GM19438 (cell line): ENCODE measurements around the gene RPL27.
"Not testable (repeated sequence)": the region's sequence is repeated elsewhere in the genome, so short reads cannot be mapped to it uniquely, and the experiment has no call there.

Experiments used
- ATAC-seq: cut with Tn5 transposase; IDR thresholded peaks from one replicate; pipeline ENCODE4 v1.9.1; 2021; ENCODE audit warnings: low read depth; ENCODE audit not compliant: unreplicated experiment

The RPL27 gene

DNA sequence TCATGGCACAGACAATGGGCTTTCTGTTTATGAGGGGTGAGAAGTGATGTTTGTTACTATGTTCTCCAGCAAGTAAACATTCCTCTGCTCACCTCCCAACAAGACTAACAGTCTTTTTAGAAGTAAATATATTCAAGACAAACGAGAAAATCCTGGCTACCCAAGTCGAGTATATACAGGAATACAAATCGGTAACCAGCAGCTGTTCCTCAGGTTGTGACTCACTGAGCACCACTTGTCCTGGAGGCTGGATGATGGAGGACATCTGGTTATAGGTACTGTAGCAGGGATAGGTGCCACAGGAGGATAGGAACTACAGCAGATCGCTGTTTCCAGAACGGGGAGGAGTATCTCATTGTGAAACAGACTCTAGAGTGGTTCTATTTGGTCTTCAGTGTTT is 5.3 kb upstream of the RPL27 start:
- ATAC-seq, result no peak

DNA sequence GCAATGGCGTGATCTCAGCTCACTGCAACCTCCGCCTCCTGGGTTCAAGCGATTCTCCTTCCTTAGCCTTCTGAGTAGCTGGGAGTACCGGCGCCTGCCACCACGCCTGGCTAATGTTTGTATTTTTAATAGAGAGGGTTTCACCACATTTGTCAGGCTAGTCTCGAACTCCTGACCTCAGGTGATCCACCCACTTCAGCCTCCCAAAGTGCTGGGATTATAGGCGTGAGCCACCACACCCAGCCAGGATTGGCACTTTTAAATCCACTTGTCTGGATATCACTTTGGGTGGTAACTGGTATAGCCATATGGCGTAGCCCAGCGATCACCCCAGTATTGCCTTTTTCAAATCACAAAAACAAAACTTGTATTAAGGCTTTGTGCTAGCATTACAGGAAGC is 4.3 kb upstream of the RPL27 start:
- ATAC-seq, result not testable (repeated sequence)

DNA sequence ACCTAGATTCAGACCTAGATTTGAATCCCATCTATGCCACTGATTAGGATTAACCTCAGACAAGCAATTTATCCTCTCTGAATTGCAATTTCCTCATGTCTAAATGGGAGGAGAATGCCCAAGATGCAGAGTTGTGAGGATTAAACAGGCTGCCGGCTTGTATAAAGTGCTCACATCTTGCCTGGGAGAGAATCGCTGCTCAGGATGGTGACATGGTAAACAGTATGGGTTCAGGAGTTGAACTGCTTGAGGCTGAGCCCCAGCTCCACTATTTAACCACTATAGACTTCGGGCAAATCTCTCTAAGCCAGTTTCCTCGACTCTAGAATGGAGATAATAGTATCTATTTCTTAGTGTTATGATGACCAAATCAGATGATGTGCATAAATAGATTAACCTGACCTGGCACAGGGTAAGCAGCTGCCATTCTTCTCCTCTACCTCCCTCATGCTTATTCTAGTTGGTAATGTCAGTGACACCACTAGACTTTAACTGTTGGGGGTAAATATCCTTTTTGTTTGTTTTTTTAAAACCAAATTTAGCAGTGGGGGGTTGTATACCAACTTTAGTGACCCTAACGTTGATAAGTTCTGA is 732 bp upstream of the RPL27 start:
- no peak for ATAC-seq

DNA sequence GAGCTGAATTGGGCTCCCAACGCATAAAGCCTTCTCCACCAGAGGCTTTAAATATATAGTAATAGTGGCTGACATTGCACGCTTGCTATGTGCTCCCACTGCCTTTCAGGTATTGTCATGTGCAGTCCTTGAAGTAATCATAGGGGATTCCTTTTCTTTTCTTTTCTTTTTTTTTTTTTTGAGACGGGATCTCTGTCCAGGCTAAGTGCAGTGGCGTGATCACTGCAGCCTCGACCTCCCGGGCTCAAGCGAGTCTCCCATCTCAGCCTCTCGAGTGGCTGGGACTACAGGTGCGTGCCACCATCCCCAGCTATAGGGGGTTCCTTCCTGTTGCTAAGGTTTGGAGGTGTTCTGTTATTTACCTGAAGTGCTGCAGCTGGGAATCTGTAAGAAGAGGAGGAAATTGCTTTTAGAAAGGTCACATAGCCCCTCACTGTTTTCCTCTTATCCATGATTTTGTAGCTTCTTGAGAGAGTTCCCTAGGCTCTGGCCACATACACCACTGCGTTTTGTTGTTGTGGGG is 845 bp downstream of the RPL27 start:
- ATAC-seq, result no peak

DNA sequence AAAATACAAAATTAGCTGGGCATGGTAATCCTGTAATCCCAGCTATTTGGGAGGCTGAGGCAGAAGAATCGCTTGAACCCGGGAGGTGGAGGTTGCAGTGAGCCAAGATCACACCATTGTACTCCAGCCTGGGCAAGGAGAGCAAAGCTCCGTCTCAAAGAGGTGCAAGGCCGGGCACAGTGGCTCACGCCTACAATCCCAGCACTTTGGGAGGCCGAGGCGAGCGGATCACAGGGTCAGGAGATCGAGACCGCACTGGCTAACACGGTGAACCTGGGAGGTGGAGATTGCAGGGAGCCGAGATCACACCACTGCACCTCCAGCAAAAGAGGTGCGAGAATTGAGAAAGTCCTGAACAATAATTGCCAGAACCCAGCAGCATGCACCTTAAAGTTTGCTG is 2.7 kb downstream of the RPL27 start:
- ATAC-seq, result not testable (repeated sequence)

DNA sequence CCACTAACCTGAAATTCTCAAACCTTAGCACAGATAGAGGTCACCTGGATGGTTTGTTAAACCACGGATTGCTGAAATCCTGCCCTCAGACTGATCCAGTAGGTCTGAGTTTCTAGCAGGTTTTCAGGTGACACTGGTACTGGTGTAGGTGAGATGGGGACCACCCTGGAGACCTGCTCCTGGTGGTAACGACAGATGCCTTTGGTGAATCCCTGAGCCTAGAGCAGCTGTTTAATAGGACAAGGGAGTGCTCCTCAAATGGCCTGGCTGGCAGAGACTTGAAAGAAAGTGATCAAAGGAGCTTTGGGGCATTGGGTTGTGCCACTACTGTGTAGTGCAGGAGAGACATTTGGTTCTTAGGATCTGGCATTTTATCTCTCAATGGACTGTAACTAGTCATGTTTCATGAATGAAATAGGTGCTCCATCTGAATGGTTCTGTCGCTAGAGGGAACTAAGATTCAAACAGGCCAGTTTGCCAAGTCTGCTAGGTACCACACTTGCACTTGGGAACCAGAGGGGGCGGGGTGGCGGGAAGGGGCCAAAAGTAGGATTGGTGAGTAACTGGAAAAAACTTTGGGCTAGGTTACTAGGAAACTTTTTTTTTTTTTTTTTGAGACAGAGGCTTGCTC is 5.4 kb downstream of the RPL27 start:
- ATAC-seq, result no peak

DNA sequence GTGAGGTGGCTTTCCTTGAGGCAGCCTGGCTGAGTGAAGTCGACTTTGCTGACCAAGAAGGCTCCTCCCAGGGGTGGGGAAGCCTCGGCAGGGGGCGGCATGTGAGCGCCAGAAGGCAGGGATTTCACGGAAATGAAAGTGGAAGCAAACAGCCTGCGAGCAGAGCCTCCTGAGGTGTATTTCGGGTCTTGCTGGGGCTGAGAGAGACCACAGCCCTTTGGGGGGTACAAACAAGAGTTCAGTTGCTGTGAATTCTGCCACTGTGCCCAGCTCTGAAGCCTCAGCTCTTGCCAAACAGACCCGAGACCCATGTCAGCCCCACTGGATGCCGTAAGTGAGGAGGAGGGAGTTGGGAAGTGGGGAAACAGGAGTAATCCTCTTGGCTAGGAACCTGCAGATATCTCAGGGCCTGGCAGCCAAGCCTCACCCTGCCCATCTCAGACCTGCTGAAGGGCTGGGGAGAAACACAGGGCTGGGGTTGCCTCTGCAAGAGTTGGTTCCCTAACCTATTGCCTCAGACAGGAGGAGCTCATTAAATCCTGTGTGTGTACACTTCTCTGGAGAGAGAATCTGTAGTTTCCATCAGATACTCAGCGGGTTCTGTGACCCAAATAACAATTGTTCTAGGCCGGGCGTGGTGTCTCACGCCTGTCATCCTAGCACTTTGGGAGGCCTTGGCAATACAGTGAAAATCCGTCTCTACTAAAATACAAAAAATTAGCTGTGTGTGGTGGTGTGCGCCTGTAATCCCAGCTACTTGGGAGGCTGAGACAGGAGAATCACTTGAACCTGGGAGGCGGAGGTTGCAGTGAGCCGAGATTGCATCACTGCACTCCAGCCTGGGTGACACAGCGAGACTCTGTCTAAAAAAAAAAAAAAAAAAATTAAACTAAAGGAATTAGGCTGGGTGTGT is 8.7 kb downstream of the RPL27 start, which contains the start of gene IFI35:
TSS of gene IFI35 (plus strand) at position 146 of the 913 bp plus-strand sequence. CDS start at position 310, 164 bp downstream.
- peak; percentile 65 for ATAC-seq

DNA sequence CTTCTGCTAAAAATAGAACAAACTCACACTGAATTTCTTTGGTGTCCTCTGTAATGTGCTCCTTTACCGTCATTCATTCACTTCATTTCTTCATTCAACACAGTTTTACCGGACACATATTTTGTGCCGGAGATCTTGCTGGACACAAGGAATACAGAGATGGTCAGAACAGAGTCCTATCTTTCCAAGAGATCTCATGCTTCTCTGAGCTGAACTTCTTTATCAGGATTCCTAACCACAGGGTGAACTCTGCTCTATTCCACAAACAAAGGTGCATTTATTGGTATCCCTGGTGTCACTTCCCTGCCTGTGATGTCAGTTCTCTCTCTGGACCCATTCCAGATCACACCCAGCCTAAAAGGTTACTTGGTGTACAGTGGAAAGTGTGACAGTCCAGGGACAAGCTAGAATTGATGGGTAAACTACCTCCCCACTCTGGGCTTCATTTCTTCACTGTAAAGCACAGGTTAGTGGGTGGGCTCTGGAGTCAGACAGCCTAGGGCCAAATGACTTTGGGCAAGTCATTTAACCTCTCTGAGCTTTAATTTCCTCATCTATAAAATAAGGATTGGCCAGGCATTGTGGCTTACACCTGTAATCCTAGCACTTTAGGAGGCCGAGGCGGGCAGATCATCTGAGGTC is 12.6 kb downstream of the RPL27 start:
- ATAC-seq, result no peak

DNA sequence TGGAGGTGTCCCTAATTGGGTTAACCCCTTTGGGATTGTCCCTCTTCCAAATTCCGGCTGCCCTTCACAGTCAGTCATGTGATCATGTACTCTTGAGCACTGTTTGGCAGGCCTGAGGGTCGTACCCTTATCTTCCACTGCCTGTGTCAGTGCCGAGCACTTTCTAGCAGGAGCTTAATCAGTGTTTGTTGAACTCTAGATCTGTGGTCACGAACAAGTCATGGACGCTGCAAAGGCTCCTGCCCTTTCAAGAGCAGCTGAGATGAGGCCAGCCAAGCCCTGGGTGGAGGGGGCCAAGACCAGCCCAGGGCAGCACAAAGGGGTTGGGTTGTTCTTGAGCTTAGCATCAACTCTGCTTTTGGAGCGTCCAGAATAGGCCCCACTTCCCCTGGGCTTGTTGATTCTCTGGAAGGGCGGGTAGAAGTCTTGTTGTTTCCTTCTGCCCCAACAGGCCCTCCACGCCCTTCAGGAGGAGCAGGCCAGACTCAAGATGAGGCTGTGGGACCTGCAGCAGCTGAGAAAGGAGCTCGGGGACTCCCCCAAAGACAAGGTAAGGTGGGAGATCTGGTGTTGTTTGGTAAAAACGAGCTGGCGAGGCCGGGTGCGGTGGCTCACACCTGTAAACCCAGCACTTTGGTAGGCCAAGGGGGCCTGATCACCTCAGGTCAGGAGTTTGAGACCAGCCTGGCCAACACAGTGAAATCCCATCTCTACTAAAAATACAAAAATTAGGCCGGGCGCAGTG is 13.7 kb downstream of the RPL27 start:
- ATAC-seq, result no peak

DNA sequence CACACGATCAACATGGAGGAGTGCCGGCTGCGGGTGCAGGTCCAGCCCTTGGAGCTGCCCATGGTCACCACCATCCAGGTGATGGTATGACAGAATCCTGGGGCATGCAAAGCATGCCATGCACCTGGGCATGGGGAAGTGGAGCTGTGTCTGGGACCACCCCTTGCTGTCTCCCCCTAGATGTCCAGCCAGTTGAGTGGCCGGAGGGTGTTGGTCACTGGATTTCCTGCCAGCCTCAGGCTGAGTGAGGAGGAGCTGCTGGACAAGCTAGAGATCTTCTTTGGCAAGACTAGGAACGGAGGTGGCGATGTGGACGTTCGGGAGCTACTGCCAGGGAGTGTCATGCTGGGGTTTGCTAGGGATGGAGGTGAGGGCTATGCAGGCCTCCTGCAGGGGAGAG is 15.1 kb downstream of the RPL27 start:
- ATAC-seq, result no peak

DNA sequence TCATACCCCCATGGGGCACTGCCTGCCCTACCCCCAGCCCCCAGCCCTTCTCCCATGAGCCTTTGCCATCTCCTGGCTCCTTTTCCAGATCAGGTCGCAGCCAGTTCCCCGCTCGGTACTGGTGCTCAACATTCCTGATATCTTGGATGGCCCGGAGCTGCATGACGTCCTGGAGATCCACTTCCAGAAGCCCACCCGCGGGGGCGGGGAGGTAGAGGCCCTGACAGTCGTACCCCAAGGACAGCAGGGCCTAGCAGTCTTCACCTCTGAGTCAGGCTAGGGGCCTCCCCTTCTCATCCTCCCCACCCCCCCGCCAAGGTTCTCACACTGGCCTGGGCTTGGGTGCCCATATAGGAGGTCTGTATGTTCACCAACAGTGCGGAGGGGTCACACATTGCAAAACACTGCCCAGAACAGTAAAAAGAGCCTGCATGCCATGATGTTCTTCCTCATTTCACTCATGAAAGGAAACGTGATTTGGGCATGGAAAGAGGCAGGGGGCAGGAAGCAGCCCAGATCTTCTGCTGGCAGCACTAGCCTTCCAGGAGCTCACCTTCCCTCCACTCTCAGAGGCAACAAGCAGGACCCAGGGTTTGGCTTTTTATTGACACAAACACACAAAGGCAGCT is 15.9 kb downstream of the RPL27 start:
- no peak for ATAC-seq

DNA sequence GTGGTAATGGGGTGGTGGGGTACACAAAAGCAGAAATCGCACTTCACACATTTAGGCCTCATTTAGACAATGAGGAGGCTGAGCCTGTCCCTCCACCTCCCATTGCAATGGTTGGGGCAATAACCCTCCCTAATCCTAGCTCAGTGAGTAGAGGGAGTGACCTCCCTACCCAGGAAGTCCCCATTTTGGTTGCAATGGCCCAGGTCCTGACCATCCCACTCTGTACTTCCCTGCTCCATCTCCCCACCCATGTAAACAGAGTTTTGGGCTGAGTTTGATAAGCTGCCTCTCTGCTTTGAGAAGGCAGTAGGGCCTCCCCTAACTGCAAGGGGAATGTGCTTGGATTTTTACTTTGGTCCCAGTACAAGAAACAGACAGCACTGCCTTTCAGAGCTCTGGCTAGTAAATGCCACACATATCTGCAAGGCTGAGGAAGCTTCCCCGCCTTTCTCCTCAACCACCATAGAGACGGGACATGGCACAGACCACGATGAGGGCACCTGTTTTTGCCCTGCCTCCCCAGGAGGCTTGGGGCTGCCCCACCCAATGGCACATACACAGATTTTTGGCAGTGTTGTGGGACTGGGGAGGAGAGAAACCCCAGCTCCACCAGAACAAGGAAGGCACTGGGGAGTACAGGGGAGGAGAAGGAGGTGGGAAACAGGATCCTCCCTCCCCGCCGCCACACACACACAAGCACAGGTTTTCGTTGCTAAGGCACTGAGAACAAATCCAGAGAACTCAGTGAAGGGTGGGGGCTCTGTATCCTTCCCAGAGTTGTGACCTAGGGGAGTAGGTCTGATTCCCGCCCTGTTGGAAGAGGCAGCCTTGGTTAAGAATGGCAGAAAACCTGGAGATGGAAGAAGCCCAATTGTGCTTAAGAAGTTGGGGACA is 16.7 kb downstream of the RPL27 start:
- no peak for ATAC-seq

DNA sequence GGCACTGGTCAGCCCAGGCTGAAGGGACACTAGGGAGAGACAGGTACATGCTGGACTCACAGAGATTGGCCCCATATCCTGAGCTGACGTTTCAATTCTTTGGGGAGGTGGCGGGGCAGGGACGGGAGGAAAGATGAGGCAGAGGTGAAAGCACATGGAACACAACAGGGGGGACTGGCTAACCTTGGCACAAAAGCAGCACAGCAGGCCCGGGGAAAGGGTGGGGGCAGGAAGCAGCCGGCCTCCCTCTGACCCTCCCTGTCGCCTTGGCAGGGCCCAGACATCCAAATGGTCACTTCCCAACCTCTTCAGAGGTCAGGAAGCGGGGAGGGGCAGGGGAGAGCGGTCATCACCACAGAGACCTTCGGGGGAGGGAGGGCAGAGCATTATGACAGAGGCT is 17.4 kb downstream of the RPL27 start:
- no peak for ATAC-seq

DNA sequence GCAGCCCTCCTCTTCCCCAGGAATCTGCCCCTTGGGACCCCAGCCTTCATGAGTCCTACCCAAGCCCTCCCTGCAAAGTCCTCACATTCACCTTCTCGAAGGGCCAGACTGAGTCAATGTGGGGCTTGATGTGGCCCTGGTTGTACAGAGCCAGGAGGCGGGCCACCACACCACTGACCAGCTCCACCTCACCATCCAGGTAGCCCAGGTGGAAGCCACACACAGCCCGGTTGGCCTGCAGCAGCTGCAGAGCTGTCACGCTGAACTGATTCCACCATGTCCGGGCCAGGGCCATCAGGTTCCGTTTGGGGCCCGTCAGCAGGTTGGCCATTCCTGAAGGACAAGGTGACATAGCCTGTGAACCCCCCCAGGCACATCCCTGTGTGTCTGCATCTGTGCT is 18.0 kb downstream of the RPL27 start:
- no peak for ATAC-seq

DNA sequence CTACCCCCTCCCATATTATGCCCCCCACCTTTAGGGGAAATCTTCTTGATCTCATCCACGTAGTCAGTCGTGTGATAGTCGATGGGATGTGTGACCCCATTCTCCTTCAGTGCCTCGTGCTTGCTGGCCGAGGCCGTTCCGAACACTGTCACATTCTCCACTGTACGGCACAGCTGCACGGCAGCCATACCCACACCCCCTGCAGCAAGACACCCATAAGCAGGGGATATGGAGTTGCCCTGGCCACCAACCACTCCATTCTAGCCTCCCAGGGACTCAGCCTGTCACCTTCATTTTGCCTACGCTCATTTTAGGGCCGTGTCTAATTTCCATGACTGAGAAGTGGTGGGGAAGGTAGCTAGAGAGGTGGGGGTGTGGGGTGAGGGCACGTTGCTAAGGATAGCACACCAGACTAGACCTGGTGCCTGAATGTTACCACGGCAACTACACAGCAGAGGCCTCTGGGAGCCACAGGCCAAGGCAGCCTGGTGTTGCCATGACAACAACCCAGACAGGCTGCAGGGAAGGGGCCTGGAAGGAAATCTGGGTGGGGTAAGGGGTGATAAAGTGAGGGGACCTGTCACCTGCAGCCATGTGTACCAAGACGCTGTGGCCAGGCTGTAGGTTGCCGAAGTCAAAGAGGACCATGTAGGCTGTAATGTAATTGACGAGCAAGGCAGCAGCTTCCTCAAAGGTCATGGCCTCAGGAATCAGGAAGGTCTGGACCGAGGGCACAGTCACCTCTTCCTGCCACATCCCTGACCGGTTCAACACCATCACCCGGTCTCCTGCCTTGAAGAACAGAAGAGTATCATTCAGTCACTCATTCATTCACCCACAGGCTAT is 20.0 kb downstream of the RPL27 start:
- no peak for ATAC-seq

DNA sequence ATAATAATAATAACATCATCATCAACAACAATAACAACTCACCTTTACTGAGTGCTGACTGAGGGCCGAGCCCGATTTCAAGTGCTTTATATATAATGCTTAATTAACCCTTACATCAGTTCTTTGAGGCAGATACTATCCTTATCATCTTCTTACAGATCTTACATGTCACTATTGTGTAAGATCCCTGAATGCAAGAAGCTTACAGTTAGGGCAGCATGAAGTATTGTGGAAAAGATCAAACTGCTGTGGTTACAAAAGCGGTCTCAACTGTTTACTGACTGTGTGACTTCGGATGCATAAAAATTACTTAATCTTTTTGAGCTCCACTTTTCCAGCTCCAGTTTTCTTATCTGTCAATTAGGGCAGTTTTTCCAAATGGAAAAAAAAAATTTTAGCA is 20.7 kb downstream of the RPL27 start:
- no peak for ATAC-seq

DNA sequence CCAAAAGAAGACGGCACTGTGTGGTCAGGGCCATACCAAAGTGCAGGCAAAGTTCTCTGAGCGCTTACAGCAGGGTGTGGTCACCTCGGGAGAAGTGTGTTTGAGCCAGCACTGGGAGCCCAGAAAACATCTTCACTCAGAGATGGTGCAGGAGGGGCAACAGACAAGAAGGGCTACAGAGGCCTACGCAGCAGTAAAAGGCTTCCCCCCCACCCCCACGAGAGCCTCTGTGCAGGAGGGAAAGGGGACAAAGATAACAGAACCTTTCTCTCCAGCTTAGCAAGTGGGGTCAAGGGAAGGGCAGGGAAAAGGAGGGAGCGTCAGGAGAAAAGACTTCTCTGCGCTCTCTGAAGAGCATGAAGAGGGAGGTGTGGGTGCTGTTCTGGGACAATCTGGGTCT is 21.2 kb downstream of the RPL27 start:
- ATAC-seq, result no peak
